PC-9 (cell line): ENCODE data around the gene CCDC141. TPM values are rescaled to one million over a fixed set of nuclear protein-coding genes. Genes with fewer than 3 reads are reported as not detected.

Source experiments
- BruUV-seq: library from RNA; stranded (reverse); fragments of 400-500 nt; replicated peaks from 2 replicates; lab custom pipeline; 2021; lab: Mats Ljungman, UMichigan
- CTCF ChIA-PET: fragments of 300-600 bp; sonication (Branson Sonifier 250); formaldehyde crosslinking; loops from one replicate; lab custom pipeline; 2022; ENCODE audit warnings: antibody characterized with exemption; lab: Charles Lee
- POLR2A ChIA-PET: fragments of 300-600 bp; sonication (Branson Sonifier 250); formaldehyde crosslinking; loops from one replicate; lab custom pipeline; 2022; ENCODE audit warnings: antibody characterized with exemption; ENCODE audit not compliant: unreplicated experiment; lab: Charles Lee
- DNase-seq, 2 experiments: peaks; one replicate each; pipeline versions ENCODE4 v3.0.0 to v3.0.0-alpha.2; 2015 to 2022; ENCODE audit warnings: mixed read lengths in 1 of 2
- H2AFZ ChIP-seq: fragments of 200-600 bp; sonication (generic); 2 replicates; pipeline ENCODE4 v1.8.1; 2017; ENCODE audit warnings: antibody characterized with exemption
- H3F3A ChIP-seq: fragments of 200-600 bp; sonication (generic); 2 replicates; pipeline ENCODE4 v1.8.1; 2017; ENCODE audit warnings: antibody characterized with exemption, mild to moderate bottlenecking, low read depth; ENCODE audit not compliant: insufficient read depth
- H3K27ac ChIP-seq: fragments of 200-600 bp; sonication (generic); 2 replicates; pipeline ENCODE4 v1.6.1; 2016; ENCODE audit warnings: mixed run types
- H3K27me3 ChIP-seq: fragments of 200-600 bp; sonication (generic); 2 replicates; pipeline ENCODE4 v1.6.1; 2016; ENCODE audit warnings: low read depth, mixed run types; ENCODE audit not compliant: insufficient read depth
- H3K36me3 ChIP-seq: fragments of 200-600 bp; sonication (generic); 2 replicates; pipeline ENCODE4 v1.6.1; 2016; ENCODE audit warnings: low read depth, mixed run types
- H3K4me1 ChIP-seq: fragments of 200-600 bp; sonication (generic); replicated peaks from 2 replicates; pipeline ENCODE4 v1.6.1; 2016; ENCODE audit warnings: mixed run types; ENCODE audit not compliant: insufficient read depth
- H3K4me2 ChIP-seq: fragments of 200-600 bp; sonication (generic); 2 replicates; pipeline ENCODE4 v1.6.1; 2017; ENCODE audit warnings: mixed run types
- H3K4me3 ChIP-seq: fragments of 200-600 bp; sonication (generic); 2 replicates; pipeline ENCODE4 v1.6.1; 2016; ENCODE audit warnings: mixed run types
- H3K79me2 ChIP-seq: fragments of 200-600 bp; sonication (generic); 2 replicates; pipeline ENCODE4 v1.6.1; 2017; ENCODE audit warnings: low read depth, mixed run types
- H3K9me2 ChIP-seq: fragments of 200-600 bp; sonication (generic); 2 replicates; pipeline ENCODE4 v1.8.1; 2017; ENCODE audit warnings: mild to moderate bottlenecking; ENCODE audit not compliant: insufficient read depth
- H3K9me3 ChIP-seq: fragments of 200-600 bp; sonication (generic); 2 replicates; pipeline ENCODE4 v1.8.1; 2016; ENCODE audit warnings: low read depth; ENCODE audit not compliant: insufficient read depth
- H4K20me1 ChIP-seq: fragments of 200-600 bp; sonication (generic); 2 replicates; pipeline ENCODE4 v1.8.1; 2017; ENCODE audit not compliant: insufficient read depth
- CTCF ChIP-seq: fragments of 200-600 bp; sonication (generic); conservative IDR thresholded peaks from 2 replicates; pipeline ENCODE4 v1.6.1; 2017; ENCODE audit warnings: mixed run types, antibody characterized with exemption, mild to moderate bottlenecking, moderate library complexity
- EZH2 ChIP-seq: fragments of 200-600 bp; sonication (generic); IDR thresholded peaks from 2 replicates; pipeline ENCODE4 v1.8.0; 2017; ENCODE audit warnings: antibody characterized with exemption, low read depth
- intact Hi-C: fragments of 100-400 bp; cut with micrococcal nuclease; formaldehyde crosslinking; loops from one replicate; pipeline ENCODE4 v1.10.0; 2022; ENCODE audit not compliant: unreplicated experiment
- total RNA-seq: library from RNA; stranded (reverse); gene quantifications from 2 replicates; pipeline ENCODE4 v1.2.3, GENCODE V29; 2021

Gene CCDC141
- total RNA-seq, 1 experiment from 2014 or later, result not detected

- TF ChIP-seq EZH2, result no peak
- TF ChIP-seq CTCF, result 0 out of 2 replicates have a peak, but pooled peaks have one; percentile 6
- POLR2A ChIA-PET, result interaction anchor here (0.7 kb wide), 1 partner anchor 150 kb away, joined by 3 read pairs; no protein-coding TSS in a partner anchor
- peak overlapping the region; percentile 58 for H2AFZ ChIP-seq
- peaks cover 18% of the 10 kb centered on the region for H3F3A ChIP-seq
- intact Hi-C loops, result loop anchor here (5.0 to 10.0 kb wide), 4 partner anchors 215 to 842 kb away; partner anchors contain the start of gene RBM45
- H3K27ac ChIP-seq, result peak overlapping the region; percentile 56
- H3K36me3 ChIP-seq, result no peaks in the 10 kb centered on the region
- no peaks in the 10 kb centered on the region for H3K27me3 ChIP-seq
- H3K4me3 ChIP-seq, result peak overlapping the region; percentile 16; the same call in 1 of the 2 replicates
- peak overlapping the region; percentile 53 for H3K4me2 ChIP-seq
- CTCF ChIA-PET, result interaction anchor here (0.9 kb wide), 2 partner anchors 19 to 114 kb away, joined by 3 to 5 read pairs; no protein-coding TSS in a partner anchor
- BruUV-seq, result no TSS peak
- H4K20me1 ChIP-seq, result no peaks in the 10 kb centered on the region
- H3K9me3 ChIP-seq, result peaks cover 17% of the 10 kb centered on the region; the same call in 1 of the 2 replicates
- peaks cover 39% of the 10 kb centered on the region for H3K4me1 ChIP-seq
- H3K79me2 ChIP-seq, result no peaks in the 10 kb centered on the region
- peak in 1 of 2 experiments; percentile 90 for DNase-seq
- H3K9me2 ChIP-seq, result no peaks in the 10 kb centered on the region
Observed at GRCh38 chr2:178910005-178910404, 139.9 kb downstream of the CCDC141 start.

GRCh38 chr2:178909507-178909906 is 140.4 kb downstream of the CCDC141 start:
- Histone ChIP-seq H3K79me2 (no peaks in the 10 kb centered on the region), H3F3A (peaks cover 18% of the 10 kb centered on the region), H3K9me3 (peaks cover 17% of the 10 kb centered on the region; the same call in 1 of the 2 replicates), H3K4me2 (peak overlapping the region; percentile 53), H3K4me1 (peaks cover 39% of the 10 kb centered on the region), H3K27me3 (no peaks in the 10 kb centered on the region), H3K27ac (peak overlapping the region; percentile 56), H3K9me2 (no peaks in the 10 kb centered on the region), H3K4me3 (peak overlapping the region; percentile 16; the same call in 1 of the 2 replicates), H4K20me1 (no peaks in the 10 kb centered on the region), H3K36me3 (no peaks in the 10 kb centered on the region), H2AFZ (peak overlapping the region; percentile 58)
- ChIA-PET POLR2A (interaction anchor here (0.7 kb wide), 1 partner anchor 150 kb away, joined by 3 read pairs; no protein-coding TSS in a partner anchor), CTCF (interaction anchor here (0.7 to 0.9 kb wide), 2 partner anchors 16 to 113 kb away, joined by 5 read pairs; no protein-coding TSS in a partner anchor)
- BruUV-seq, result no TSS peak
- no peak for DNase-seq
- no peak for TF ChIP-seq EZH2
- TF ChIP-seq CTCF, result 0 out of 2 replicates have a peak, but pooled peaks have one; percentile 8
- intact Hi-C loops, result no loop called here

- POLR2A ChIA-PET, result no interaction called here
- Histone ChIP-seq H3K27me3 (no peaks in the 10 kb centered on the region), H3K9me2 (no peaks in the 10 kb centered on the region), H3K4me3 (no peak overlapping the region), H3F3A (peaks cover 18% of the 10 kb centered on the region), H3K4me1 (peaks cover 39% of the 10 kb centered on the region), H3K79me2 (no peaks in the 10 kb centered on the region), H3K4me2 (no peak overlapping the region), H3K9me3 (peaks cover 13% of the 10 kb centered on the region; the same call in 1 of the 2 replicates), H2AFZ (0 out of 2 replicates have a peak overlapping the region, but pooled peaks have one; percentile 58), H3K27ac (no peak overlapping the region), H4K20me1 (no peaks in the 10 kb centered on the region), H3K36me3 (no peaks in the 10 kb centered on the region)
- TF ChIP-seq CTCF (no peak), EZH2 (no peak)
- DNase-seq, result no peak
- CTCF ChIA-PET, result interaction anchor here (0.7 kb wide), 1 partner anchor 15 kb away, joined by 5 read pairs; no protein-coding TSS in a partner anchor
- no TSS peak for BruUV-seq
- intact Hi-C loops, result no loop called here
Observed at GRCh38 chr2:178908810-178909209, 141.1 kb downstream of the CCDC141 start.
